Fibroblast of peridontal ligament (primary cell): ENCODE measurements around the gene ABR.

ENCODE experiments used
- DNase-seq: peaks from one replicate; pipeline ENCODE4 v3.0.0-alpha.2; 2010; ENCODE audit errors: extremely low read depth

The ABR gene

DNA sequence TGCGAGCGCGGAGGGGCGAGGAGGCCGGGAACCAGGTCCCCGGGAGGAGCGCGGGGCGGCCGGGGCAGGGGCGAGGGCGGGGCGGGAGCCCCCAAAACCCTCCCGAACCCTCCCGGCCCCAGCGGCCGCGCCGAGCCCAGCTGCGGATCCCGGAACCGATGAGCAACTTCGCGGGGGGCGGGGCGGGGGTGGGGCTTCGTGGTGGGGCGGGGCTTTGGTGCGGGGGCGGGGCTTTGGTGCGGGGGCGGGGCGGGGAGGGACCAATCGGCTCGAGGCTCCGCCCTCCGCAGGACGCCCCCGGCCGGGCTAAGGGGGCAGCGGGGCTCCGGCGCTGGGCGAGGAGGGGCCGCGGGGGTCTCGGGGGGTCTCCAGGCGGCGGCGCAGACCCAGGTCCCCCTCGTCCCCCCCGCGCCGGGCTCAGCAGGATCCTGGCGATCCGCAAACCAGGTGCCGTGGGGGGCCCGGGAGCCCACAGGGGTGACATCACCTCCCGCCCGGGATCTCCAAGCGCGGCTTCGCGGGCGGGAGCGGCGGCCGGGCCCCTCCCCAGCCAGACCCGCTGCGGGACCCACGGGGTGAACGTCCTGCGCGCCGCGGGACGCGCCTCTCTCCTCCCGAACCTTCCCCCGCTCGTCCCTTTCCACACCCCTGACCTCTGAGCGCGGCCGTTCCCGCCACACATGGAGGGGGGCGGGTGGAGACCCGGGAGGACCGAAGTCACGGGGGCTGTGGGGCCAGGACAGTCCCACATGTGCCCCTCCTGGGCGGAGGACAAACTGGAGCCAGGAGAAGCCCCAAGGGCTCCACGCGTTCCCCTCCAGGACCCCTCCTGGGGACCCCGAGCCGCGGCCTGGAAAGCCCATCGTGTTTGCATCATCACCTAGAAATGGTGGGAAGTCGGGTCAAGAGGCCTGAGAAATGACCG is at the start of gene ABR:
TSS of gene ABR (minus strand) at position 164 of the 925 bp plus-strand sequence. CDS start 254 bp downstream, outside the sequence.
- peak; percentile 14 for DNase-seq

DNA sequence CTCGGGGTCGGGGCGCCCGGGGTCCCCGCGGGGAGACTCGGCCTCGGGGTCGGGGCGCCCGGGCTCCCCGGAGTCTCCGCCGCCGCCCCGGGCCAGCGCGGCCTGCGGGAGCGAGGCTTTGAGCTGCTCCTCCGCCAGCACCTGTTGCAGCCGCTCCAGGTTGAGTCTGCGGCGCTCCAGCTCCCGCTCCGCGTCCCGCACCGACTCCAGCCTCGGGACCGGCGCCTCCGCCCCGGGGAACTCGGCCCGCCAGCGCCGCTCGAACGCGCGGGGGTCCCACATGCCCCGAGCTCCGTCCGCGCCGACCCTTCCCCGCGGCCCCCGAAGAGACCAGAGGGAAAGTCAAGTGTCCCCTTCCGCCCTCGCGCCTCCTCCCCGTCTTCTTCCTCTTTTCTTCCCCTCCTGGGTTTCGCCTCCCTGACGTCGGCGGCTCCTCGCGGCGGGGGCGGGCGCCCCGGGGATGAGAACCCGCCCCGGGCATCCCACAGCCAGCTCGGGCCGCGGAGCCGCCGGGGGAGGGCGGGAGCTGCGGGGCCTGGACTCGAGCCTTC is 49.6 kb upstream of the ABR start:
- DNase-seq = no peak

DNA sequence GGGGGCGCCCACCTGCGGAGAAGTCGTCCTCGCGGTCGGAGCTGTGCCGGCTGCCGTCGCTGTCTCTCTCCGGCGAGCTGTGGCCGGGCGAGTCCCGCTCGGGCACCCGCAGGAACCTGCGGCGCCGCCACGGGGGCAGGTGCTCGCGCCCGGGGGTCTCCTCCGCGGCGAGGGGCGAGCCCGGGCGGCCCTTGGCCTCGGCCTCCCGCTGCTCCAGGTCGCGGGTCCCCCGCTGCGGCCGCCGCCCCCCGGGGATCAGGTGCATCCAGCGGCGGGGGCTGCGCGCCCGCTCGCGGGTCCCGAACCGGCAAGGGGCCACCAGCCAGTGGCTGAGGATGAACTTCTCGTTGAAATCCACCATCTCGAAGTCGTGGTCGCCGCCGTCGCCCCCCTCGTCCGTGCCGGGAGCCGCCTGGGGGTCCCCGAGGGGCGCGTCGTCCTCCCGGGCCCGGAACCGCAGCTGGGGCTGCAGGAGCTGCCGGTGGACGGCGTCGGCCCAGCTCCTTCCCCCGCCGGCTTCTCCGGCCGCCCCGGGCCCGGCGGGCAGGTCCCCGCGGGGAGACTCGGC is 49.1 kb upstream of the ABR start:
- DNase-seq = no peak

DNA sequence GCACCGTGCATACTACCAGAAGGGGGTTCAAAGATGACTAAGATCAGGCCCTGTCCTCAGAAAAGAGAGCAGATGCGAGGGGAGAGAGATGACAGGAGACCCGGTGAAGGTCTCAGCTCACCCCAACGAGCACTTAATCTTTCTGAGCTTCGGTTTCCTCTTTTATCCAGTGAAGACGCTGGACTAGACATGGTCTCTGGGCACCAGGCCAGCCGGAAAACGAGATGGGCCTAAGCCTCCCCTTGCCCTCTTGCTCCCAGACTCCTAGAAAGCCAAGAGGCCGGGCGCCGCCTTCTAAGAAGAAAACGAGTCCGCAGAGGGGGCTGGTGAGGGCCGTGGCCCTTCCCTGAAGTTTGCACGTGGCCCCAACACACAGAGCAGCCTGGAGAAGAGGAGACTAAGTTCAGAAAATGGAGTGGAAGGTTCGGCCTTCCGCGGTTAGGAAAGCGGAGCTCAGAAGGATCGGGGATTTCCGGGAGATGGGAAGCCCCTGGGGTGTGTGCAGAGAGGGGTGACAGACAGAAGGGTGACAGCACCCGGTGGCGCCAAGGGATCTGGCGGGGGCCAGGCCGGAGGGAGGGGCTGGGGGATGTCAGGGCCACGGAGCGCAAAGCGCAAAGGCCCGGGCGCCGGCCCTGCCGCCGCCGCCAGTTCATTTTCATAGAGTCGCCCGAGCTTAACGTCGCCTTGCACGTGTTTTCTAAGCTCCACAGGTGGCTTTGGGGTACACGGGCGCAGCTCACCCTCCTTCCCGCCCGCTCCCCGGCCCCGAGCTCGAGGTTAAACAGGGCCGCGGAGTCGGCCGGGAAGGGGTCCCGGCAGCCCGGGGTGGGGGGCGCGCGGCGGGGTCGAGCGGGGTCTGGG is 48.4 kb upstream of the ABR start:
- DNase-seq = no peak

DNA sequence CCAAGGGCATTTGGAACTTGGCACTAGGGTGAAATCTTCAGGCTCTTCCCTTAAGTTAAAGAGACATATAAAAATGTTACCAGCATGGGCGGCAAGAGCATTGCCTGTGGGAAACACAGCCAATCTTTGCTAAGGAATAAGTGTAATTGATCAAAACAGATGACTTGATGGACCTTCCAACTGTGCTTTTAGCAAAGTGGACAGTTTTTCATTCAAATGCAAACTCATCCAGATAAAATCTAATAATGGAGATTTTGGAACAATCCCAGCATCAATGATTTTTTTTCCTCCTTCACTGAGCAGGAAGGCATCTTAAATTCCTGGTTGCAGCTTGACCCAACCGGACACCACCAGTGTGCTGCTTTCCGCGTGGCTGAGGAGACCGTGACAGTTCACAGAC is 47.6 kb upstream of the ABR start:
- DNase-seq = no peak

DNA sequence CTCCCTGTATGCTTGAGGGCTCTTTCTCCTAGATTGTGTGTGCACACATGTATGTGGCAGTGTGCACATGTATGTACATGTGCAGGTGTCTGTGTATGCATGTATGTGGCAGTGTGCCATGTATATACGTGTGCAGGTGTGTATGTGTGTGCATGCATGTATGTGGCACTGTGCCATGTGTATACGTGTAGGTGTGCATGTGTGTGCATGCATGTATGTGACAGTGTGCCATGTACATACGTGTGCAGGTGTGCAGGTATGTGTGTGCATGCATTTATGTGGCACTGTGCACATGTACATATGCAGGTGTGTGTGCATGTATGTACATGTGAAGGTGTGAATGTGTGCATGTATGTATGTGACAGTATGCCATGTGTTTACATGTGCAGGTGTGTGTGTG is 46.5 kb upstream of the ABR start:
- no peak for DNase-seq

DNA sequence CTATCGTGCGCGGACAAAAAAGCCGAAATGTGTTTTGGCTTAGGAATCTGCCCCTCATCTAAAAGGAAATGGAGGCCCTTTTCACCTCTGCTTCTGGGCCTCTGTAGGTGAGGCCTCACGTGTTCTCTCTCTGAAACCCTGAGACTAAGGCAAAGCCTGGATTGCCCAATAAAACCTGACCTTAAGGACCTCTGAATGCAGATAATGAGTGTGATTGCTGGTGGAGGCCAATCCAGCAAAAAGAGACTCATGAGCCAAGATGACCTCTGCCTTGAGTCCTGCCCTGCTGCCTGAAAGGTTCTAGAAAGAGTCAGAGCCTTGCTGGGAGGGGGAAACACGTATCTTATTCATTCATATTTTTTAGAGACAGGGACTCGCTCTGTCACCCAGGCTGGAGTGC is 44.5 kb upstream of the ABR start:
- no peak for DNase-seq

DNA sequence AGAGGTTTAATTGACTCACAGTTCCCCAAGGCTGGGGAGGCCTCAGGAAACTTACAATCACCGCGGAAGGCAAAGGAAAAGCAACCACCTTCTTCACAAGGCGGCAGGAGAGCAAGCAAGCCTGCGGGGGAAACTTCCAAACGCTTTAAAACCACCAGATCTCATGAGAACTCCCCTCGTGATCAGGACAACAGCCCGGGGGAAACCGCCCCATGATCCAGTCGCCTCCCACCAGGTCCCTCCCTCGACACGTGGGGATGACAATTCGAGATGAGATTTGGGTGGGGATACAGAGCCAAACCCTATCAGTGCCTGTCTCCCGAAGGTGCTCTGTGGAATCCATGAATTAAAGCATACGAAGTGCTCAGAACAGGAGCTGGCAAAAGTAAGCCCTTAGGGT is 43.9 kb upstream of the ABR start:
- DNase-seq = no peak

DNA sequence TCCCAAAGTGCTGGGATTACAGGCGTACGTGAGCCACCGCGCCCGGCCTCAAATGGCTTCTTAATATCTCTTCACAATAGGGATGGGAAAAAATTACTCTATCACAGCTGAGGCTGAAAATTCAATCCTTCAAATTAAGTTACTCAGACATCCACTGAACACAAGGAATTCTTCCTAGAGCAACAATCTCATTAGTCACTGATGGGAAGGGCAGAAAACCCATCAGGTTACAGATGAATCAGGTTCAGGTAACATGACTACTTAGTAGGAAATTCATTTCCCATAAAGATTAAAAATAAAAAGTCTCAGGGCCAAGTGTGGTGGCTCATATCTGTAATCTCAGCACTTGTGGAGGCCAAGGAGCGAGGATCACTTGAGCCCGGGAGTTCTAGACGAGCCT is 42.5 kb upstream of the ABR start:
- DNase-seq = no peak

DNA sequence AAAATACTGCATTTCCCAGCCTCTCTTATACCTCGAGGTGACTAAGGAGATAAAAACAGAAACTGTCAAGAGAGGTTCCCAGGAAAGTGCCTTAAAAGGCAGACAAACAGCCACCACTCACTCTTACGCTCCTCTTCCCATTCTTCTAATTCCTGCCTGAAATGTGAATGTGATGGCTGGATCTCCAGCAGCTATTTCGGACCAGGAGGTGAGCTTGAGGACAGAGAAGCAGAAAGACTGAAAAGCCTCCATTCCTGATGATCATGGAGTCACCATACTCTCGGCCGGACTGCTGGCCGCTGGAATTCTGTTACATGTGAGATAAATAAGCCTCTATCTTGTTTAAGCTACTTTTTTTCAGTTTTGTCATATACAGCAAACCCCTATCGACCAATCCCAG is 41.4 kb upstream of the ABR start:
- no peak for DNase-seq

DNA sequence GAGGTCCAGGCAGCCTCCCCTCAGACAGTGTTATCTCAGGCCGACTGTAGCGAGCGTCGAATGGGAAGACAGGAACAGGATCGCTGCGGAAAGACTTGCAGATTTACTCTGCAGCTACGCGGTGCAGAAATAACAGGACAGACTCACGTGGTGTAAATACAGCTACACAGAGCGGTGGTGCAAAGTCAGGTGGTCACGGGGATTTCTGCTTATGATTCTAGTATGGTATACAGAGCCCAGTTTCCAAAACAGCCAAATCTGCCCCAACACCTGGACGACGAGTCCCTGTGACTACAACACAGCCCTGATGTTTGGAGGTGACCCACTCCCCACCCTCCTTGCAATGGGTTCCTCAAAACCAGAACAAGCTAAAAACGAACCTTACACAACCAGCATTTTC is 40.6 kb upstream of the ABR start:
- DNase-seq = no peak

DNA sequence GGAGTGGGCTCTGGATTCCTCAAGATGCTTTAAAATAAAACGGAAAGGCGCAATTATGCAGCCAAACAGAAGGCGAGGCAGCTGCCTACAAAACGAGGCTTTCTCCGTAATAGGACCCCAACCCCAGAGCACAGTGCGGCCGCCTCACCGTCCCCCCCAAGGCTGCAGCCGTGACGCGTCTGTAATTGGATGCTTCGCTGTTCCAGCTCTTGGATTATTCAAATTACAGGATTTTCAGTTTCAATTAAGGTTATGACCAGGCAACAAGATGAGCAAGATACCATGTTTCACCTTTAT is 37.3 kb upstream of the ABR start:
- no peak for DNase-seq

DNA sequence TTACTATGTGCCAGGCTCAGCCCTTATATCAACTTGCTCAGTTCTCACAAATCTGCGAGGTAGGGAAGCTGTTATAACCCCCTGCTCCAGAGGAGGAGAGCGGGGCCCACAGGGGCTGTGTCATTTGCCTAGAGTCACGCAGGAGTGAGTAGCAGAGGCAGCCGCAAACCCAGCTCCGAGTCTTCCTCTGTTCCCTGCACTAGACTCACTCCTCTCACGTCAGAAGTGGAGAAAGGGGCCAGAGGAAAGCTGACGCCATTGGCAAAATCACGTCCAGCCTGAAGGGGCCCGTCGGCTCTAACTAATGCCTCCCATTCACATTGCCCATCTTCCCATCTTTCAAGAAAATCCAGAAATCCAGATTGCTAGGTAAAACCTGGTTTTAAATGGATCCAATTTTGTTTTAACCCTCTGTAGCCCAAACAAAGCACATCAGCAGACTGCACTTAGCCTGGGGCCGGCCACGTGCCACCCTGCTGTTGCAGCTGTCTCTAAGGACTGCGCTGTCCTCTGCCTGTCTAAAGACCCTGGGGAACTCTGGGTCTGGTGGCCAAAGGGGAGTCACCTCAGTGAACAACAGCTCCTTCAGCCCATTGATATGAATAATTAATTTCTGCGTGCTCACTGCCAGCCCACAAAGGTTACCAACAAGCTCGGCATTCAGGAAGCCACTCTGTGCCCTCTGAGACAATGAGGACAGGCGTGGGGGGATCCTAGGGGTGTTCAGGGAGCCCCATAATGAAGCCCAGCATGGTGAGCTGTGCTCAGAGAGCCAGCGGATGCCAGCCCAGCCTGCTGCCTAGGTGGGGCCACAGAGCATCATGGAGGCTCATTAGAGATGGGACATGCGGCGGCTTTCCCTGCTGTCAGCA is 36.7 kb upstream of the ABR start:
- DNase-seq = no peak

DNA sequence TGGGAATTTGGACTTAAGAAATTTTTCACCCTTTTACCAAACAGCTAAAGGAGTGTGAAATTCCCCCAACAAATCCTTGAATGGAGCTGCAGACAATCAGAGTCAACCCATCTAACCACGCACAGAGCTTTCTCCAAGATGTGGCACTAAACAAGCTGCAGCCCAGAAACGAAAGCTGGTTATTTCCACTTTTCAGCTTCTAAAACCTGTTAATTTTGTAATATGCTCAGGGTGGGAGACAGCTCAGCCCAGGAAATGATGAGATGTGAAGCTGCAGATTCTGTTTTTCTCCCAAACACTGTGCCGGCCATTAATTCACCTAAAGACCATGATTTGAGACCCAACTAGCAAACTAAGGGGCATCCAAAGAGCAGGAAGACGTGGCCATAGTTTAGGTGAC is 33.2 kb upstream of the ABR start:
- DNase-seq = no peak

DNA sequence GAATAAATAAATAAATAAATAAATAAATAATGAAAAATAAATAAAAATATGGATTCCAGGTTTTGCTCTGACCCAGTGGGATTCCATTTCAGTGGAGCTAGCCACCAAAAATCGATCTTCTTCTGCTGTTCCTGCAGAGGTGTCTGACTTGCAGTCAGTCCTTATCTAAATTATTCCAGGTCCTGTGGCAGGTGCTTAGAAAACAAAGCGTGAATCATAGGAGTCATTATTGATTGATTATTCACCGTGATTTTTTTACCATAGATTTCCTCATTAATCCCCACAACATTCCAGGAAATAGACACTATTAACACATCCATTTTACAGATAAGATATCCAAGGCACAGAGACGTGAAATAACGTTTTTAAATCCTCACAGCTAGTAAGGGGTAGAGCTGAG is 31.5 kb upstream of the ABR start:
- DNase-seq = no peak

DNA sequence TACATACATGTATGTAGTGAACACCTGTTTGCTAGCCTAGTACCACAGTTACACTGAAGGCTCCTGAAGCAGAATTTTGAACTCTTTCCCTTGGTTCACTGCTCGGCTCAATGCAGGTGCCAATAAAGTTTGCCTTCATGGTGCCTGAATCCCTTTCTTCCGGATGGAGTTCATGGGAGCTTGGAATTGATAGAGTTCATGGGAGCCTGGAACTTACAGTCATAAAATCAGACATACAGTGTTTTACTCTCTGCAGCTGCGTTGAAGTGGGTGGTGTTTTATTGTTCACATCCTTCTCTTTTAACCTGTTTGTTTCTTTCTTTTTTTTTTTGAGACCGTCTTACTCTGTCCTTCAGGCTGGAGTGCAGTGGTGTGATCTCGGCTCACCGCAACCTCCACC is 29.2 kb upstream of the ABR start:
- no peak for DNase-seq

DNA sequence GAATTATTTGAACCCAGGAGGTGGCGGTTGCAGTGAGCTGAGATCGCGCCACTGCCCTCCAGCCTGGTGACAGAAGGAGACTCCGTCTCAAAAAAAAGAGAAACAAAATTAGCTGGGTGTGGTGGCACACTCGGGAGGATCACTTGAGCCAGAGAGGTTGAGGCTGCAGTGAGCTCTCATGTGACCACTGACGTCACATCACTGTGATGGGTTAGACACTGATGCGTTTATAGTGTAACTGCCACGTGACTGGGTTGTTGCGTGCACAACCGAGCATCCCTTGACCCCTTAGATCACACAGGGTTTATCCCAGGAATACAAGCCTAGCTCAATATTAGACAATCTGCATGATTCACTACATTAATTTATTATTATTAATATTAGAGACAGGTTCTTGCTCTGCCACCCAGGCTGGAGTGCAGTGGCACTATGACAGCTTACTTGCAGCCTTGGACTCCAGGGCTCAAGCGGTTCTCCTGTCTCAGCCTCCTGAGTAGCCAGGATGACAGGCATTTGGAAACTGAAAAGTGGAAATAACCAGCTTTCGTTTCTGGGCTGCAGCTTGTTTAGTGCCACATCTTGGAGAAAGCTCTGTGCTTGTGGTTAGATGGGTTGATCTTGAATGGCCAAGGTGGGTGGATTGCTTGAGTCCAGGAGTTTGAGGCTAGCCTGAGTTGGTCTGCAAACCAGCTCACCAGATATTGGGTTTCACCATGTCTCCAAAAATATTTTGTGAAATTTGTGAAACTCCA is 26.4 kb upstream of the ABR start:
- no peak for DNase-seq

DNA sequence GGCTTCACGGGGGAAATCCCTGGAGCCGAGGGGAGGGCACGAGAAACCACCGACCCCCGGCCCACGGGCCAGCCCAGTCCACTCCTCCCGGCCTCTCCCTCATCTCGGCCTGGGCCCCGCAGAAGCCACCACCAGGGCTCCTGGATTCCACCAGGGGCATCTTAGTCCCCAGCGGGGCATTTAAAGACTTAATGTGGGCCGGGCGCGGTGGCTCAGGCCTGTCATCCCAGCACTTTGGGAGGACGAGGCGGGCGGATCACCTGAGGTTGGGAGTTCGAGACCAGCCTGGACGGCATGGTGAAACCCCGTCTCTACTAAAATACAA is 24.1 kb upstream of the ABR start:
- no peak for DNase-seq

DNA sequence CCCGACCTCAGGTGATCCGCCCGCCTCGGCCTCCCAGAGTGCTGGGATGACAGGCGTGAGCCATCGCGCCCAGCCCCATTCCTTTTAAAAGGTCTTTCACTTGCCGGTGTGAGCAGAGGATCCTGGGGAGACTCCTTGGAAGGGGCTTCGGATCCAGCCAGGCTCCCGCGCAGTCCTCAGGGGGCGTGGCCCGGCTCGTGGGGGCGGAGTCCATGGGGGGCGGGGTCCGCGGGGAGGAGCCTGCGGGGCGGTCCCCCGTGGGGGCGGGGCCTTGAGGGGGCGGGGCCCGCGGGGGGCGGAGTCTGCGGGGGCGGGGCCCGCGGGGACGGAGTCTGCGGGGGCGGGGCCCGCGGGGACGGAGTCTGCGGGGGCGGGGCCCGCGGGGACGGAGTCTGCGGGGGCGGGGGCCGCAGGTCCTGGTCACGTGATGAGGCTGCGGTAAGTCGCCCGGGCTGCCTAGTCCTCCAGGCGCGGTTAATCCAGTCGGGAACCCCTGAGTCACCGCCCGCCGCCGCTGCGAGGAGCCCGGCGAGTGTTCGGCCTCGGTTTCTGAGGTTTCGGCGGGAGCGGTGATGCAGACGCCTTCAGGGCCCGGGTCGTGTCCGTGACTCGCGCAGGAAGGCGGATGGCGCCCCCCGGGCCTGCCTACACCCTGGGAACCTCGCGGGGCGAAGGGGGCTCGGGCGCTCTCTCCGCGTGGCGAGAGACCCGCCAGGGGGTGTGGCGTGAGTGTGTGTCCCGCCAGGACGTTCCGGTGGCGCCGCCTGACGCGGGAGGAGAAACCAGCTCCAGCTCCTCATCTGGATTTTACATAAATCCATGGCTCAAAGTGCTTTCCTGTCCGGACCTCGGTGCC is 23.6 kb upstream of the ABR start:
- peak; percentile 28 for DNase-seq

DNA sequence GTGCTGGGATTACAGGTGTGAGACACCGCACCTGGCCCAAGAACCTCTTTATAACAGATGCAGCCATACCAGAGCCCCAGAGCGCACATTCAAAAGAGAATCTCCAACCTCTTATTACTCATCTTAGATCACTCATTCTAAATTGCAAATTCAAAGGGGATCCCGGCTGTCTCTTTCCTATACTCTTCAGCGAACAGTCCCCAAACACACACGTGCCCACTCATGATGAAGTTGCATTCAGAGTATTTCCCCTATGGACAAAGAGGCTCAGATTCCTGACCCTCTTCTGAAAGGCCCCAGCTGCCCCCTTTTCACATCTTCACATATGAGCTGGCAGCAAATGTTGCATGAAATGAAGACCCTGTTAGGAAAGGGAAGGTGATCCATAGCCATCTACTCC is 22.5 kb upstream of the ABR start:
- no peak for DNase-seq
